Measurements from ENCODE around the gene FARS2.
"Not testable (repeated sequence)": the region's sequence is repeated elsewhere in the genome, so short reads cannot be mapped to it uniquely, and the experiment has no call there.

FARS2 gene

GRCh38 chr6:5786969-5787720, 525.8 kb downstream of the FARS2 start:
- H3K9ac ChIP-seq (ENCODE audit: low read length) = no peak overlapping the region
- peaks cover 22% of the 10 kb centered on the region; the same call in 1 of the 2 replicates for H3K4me1 ChIP-seq (ENCODE audit: control insufficient read depth, insufficient read depth, low read length)
- no peaks in the 10 kb centered on the region for H3K27me3 ChIP-seq (ENCODE audit: control insufficient read depth, insufficient read depth, low read length)

GRCh38 chr6:5789426-5789825, 528.1 kb downstream of the FARS2 start:
- not testable (repeated sequence) for H3K4me3 ChIP-seq (ENCODE audit: low read depth, low read length); H3K9me3 ChIP-seq (ENCODE audit: control insufficient read depth, insufficient read depth, low read depth, low read length); H3K27ac ChIP-seq (ENCODE audit: low read depth, low read length); H3K27me3 ChIP-seq (ENCODE audit: control insufficient read depth, insufficient read depth, low read length); H3K36me3 ChIP-seq (ENCODE audit: control insufficient read depth, insufficient read depth, low read length); H3K4me1 ChIP-seq (ENCODE audit: control insufficient read depth, insufficient read depth, low read length); H3K9ac ChIP-seq (ENCODE audit: low read length)

More at GRCh38 chr6:5786969-5787720, 525.8 kb downstream of the FARS2 start:
- H3K9me3 ChIP-seq (ENCODE audit: control insufficient read depth, insufficient read depth, low read depth, low read length) = no peaks in the 10 kb centered on the region
- no peak overlapping the region for H3K4me3 ChIP-seq (ENCODE audit: low read depth, low read length)
- H3K27ac ChIP-seq (ENCODE audit: low read depth, low read length) = no peak overlapping the region
- no peaks in the 10 kb centered on the region for H3K36me3 ChIP-seq (ENCODE audit: control insufficient read depth, insufficient read depth, low read length)

GRCh38 chr6:5796555-5796954, 535.2 kb downstream of the FARS2 start:
- H3K36me3 ChIP-seq (ENCODE audit: control insufficient read depth, insufficient read depth, low read length); H3K4me3 ChIP-seq (ENCODE audit: low read depth, low read length); H3K9ac ChIP-seq (ENCODE audit: low read length); H3K27ac ChIP-seq (ENCODE audit: low read depth, low read length); H3K27me3 ChIP-seq (ENCODE audit: control insufficient read depth, insufficient read depth, low read length); H3K4me1 ChIP-seq (ENCODE audit: control insufficient read depth, insufficient read depth, low read length): not testable (repeated sequence)
- peaks cover 16% of the 10 kb centered on the region; the same call in 1 of the 2 replicates for H3K9me3 ChIP-seq (ENCODE audit: control insufficient read depth, insufficient read depth, low read depth, low read length)

- not testable (repeated sequence) for H3K36me3 ChIP-seq (ENCODE audit: control insufficient read depth, insufficient read depth, low read length); H3K4me3 ChIP-seq (ENCODE audit: low read depth, low read length); H3K27me3 ChIP-seq (ENCODE audit: control insufficient read depth, insufficient read depth, low read length); H3K4me1 ChIP-seq (ENCODE audit: control insufficient read depth, insufficient read depth, low read length); H3K9ac ChIP-seq (ENCODE audit: low read length); H3K27ac ChIP-seq (ENCODE audit: low read depth, low read length)
- H3K9me3 ChIP-seq (ENCODE audit: control insufficient read depth, insufficient read depth, low read depth, low read length) = peaks cover 28% of the 10 kb centered on the region
These were observed 545.1 kb downstream of the FARS2 start for GRCh38 chr6:5806406-5806805.

GRCh38 chr6:5809450-5809849, 548.1 kb downstream of the FARS2 start:
- Histone ChIP-seq H3K4me3 (ENCODE audit: low read depth, low read length) (no peak overlapping the region), H3K9me3 (ENCODE audit: control insufficient read depth, insufficient read depth, low read depth, low read length) (peaks cover 32% of the 10 kb centered on the region), H3K27me3 (ENCODE audit: control insufficient read depth, insufficient read depth, low read length) (no peaks in the 10 kb centered on the region), H3K36me3 (ENCODE audit: control insufficient read depth, insufficient read depth, low read length) (no peaks in the 10 kb centered on the region), H3K27ac (ENCODE audit: low read depth, low read length) (no peak overlapping the region), H3K9ac (ENCODE audit: low read length) (no peak overlapping the region), H3K4me1 (ENCODE audit: control insufficient read depth, insufficient read depth, low read length) (no peaks in the 10 kb centered on the region)

GRCh38 chr6:5811997-5812396, 550.7 kb downstream of the FARS2 start:
- Histone ChIP-seq H3K27me3 (ENCODE audit: control insufficient read depth, insufficient read depth, low read length) (peaks cover 4% of the 10 kb centered on the region; the same call in 1 of the 2 replicates), H3K4me1 (ENCODE audit: control insufficient read depth, insufficient read depth, low read length) (no peaks in the 10 kb centered on the region), H3K9ac (ENCODE audit: low read length) (no peak overlapping the region), H3K27ac (ENCODE audit: low read depth, low read length) (no peak overlapping the region), H3K9me3 (ENCODE audit: control insufficient read depth, insufficient read depth, low read depth, low read length) (peaks cover 16% of the 10 kb centered on the region), H3K4me3 (ENCODE audit: low read depth, low read length) (no peak overlapping the region), H3K36me3 (ENCODE audit: control insufficient read depth, insufficient read depth, low read length) (no peaks in the 10 kb centered on the region)

- H3K27ac ChIP-seq (ENCODE audit: low read depth, low read length) = no peak overlapping the region
These were observed 552.3 kb downstream of the FARS2 start for GRCh38 chr6:5813625-5814027.

GRCh38 chr6:5814116-5814515, 552.8 kb downstream of the FARS2 start:
- no peak overlapping the region for H3K4me3 ChIP-seq (ENCODE audit: low read depth, low read length)
- no peaks in the 10 kb centered on the region for H3K36me3 ChIP-seq (ENCODE audit: control insufficient read depth, insufficient read depth, low read length)
- H3K9me3 ChIP-seq (ENCODE audit: control insufficient read depth, insufficient read depth, low read depth, low read length) = peaks cover 10% of the 10 kb centered on the region; the same call in 1 of the 2 replicates
- no peak overlapping the region for H3K9ac ChIP-seq (ENCODE audit: low read length)
- no peaks in the 10 kb centered on the region for H3K4me1 ChIP-seq (ENCODE audit: control insufficient read depth, insufficient read depth, low read length)
- H3K27me3 ChIP-seq (ENCODE audit: control insufficient read depth, insufficient read depth, low read length) = peaks cover 4% of the 10 kb centered on the region; the same call in 1 of the 2 replicates
- H3K27ac ChIP-seq (ENCODE audit: low read depth, low read length) = no peak overlapping the region

More at GRCh38 chr6:5813625-5814027, 552.3 kb downstream of the FARS2 start:
- Histone ChIP-seq H3K36me3 (ENCODE audit: control insufficient read depth, insufficient read depth, low read length) (no peaks in the 10 kb centered on the region), H3K4me3 (ENCODE audit: low read depth, low read length) (no peak overlapping the region), H3K9me3 (ENCODE audit: control insufficient read depth, insufficient read depth, low read depth, low read length) (peaks cover 11% of the 10 kb centered on the region; the same call in 1 of the 2 replicates), H3K27me3 (ENCODE audit: control insufficient read depth, insufficient read depth, low read length) (peaks cover 4% of the 10 kb centered on the region; the same call in 1 of the 2 replicates), H3K4me1 (ENCODE audit: control insufficient read depth, insufficient read depth, low read length) (no peaks in the 10 kb centered on the region), H3K9ac (ENCODE audit: low read length) (no peak overlapping the region)

- Histone ChIP-seq H3K4me1 (ENCODE audit: control insufficient read depth, insufficient read depth, low read length) (no peaks in the 10 kb centered on the region), H3K4me3 (ENCODE audit: low read depth, low read length) (no peak overlapping the region), H3K27me3 (ENCODE audit: control insufficient read depth, insufficient read depth, low read length) (peaks cover 4% of the 10 kb centered on the region; the same call in 1 of the 2 replicates), H3K9me3 (ENCODE audit: control insufficient read depth, insufficient read depth, low read depth, low read length) (peaks cover 10% of the 10 kb centered on the region; the same call in 1 of the 2 replicates), H3K27ac (ENCODE audit: low read depth, low read length) (no peak overlapping the region), H3K36me3 (ENCODE audit: control insufficient read depth, insufficient read depth, low read length) (no peaks in the 10 kb centered on the region), H3K9ac (ENCODE audit: low read length) (no peak overlapping the region)
These were observed 553.6 kb downstream of the FARS2 start for GRCh38 chr6:5814901-5815300.

- H3K27ac ChIP-seq (ENCODE audit: low read depth, low read length) = no peak overlapping the region
- peaks cover 4% of the 10 kb centered on the region; the same call in 1 of the 2 replicates for H3K27me3 ChIP-seq (ENCODE audit: control insufficient read depth, insufficient read depth, low read length)
- peaks cover 9% of the 10 kb centered on the region; the same call in 1 of the 2 replicates for H3K9me3 ChIP-seq (ENCODE audit: control insufficient read depth, insufficient read depth, low read depth, low read length)
- no peaks in the 10 kb centered on the region for H3K4me1 ChIP-seq (ENCODE audit: control insufficient read depth, insufficient read depth, low read length)
- no peak overlapping the region for H3K4me3 ChIP-seq (ENCODE audit: low read depth, low read length)
- H3K9ac ChIP-seq (ENCODE audit: low read length) = no peak overlapping the region
- H3K36me3 ChIP-seq (ENCODE audit: control insufficient read depth, insufficient read depth, low read length) = no peaks in the 10 kb centered on the region
These were observed 556.6 kb downstream of the FARS2 start for GRCh38 chr6:5817869-5818268.

- no peak overlapping the region for H3K27ac ChIP-seq (ENCODE audit: low read depth, low read length)
- no peaks in the 10 kb centered on the region for H3K36me3 ChIP-seq (ENCODE audit: control insufficient read depth, insufficient read depth, low read length)
These were observed 557.6 kb downstream of the FARS2 start for GRCh38 chr6:5818959-5819358.

More at GRCh38 chr6:5818959-5819358, 557.6 kb downstream of the FARS2 start:
- H3K27me3 ChIP-seq (ENCODE audit: control insufficient read depth, insufficient read depth, low read length) = peaks cover 4% of the 10 kb centered on the region; the same call in 1 of the 2 replicates
- H3K9me3 ChIP-seq (ENCODE audit: control insufficient read depth, insufficient read depth, low read depth, low read length) = peaks cover 9% of the 10 kb centered on the region; the same call in 1 of the 2 replicates
- H3K4me1 ChIP-seq (ENCODE audit: control insufficient read depth, insufficient read depth, low read length) = no peaks in the 10 kb centered on the region
- H3K4me3 ChIP-seq (ENCODE audit: low read depth, low read length) = no peak overlapping the region
- H3K9ac ChIP-seq (ENCODE audit: low read length) = no peak overlapping the region

All from HUES6 (cell line).